ENCODE data around the gene DNAJB8.

The DNAJB8 gene

GRCh38 chr3:128463771-128464170, 2.9 kb downstream of the DNAJB8 start:
- DNase-seq, result no peak

DNA sequence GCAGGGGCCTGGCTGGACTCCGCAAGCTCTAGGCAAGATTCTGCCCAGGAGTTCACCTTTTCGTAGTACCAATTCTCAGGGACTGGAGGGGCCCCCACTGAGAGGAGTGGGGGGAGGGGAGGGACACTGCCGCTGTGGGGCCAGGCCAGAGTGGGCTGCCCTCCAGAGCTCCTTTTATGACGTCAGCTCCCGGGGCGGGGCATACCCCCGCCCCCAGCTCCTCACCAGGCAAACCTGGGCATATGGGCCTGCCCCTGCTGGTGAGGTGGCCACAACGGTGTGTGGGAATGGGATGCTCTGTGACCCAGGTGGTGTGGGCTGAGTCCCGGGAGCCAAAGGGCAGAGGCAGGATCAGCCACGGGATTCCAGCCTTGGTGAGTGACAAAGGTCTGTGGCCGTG, 3.3 kb downstream of the DNAJB8 start:
- DNase-seq, result no peak

DNA sequence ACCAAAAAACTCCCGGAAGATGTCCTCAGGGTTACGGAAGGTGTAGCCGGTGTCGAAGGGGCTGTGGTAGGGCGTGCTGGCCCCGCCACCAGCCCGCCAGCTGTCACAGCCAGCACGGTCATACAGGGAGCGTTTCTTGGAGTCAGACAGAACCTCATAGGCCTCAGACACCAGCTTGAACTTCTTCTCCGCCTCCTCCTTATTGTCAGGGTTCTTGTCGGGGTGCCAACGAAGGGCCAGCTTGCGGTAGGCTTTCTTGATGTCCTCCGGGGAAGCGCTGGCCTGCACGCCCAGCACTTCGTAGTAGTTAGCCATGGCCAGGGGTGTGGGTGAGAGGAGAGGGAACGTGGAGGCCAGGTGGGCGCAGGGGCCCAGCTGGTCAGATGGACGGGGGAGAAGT, 3.8 kb downstream of the DNAJB8 start:
- no peak for DNase-seq

GRCh38 chr3:128462341-128462910, 4.3 kb downstream of the DNAJB8 start:
- DNase-seq, result no peak

DNA sequence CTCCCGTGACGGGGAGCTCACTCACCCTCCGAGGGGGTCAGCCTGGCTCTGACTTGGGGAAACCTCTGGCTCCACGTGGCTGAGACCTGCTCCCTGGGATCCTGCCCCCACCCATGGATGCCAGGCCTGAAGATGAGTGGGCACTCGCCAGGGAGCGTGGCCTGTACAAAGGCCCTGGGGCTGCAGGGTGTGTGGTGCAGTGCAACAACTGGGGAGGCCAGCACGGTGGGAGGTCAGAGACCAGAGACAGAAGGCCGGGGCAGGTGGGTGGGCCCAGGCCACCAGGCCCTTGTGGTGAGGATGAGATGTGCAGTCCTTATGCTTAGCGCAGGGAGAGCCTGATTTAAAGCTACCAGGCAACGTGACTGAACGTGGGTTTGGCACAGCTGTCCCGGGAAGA, 5.0 kb downstream of the DNAJB8 start:
- no peak for DNase-seq

GRCh38 chr3:128459461-128459820, 7.2 kb downstream of the DNAJB8 start:
- no peak for DNase-seq

GRCh38 chr3:128458746-128459460, 7.8 kb downstream of the DNAJB8 start:
- no peak for DNase-seq

- DNase-seq, result no peak
Measured at GRCh38 chr3:128457937-128458336, 8.8 kb downstream of the DNAJB8 start.

- DNase-seq, result no peak
Measured at GRCh38 chr3:128456776-128457715, 9.6 kb downstream of the DNAJB8 start.

- DNase-seq, result no peak
Measured at GRCh38 chr3:128455786-128456748, 10.6 kb downstream of the DNAJB8 start.

DNA sequence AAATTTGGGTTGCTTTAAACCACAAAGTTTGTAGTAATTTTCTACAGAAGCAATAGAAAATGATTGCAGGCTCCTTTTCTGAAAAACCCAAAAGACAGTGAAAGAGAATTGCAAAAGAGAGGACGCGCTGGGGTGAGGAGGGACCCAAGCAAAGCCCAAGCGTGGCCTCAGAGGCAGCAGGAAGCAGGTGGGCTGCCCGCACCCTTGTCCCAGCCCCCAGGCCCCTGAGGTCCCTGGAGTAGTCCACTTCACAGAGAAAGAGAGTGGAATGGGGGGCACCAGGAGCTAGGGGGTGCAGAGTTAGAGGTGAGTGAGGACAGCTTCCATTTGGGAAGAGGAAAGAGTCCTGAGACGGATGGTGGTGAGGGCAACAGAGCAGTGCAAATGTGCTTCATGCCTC, 11.6 kb downstream of the DNAJB8 start:
- no peak for DNase-seq

GRCh38 chr3:128454310-128454618, 12.4 kb downstream of the DNAJB8 start:
- DNase-seq, result no peak

DNA sequence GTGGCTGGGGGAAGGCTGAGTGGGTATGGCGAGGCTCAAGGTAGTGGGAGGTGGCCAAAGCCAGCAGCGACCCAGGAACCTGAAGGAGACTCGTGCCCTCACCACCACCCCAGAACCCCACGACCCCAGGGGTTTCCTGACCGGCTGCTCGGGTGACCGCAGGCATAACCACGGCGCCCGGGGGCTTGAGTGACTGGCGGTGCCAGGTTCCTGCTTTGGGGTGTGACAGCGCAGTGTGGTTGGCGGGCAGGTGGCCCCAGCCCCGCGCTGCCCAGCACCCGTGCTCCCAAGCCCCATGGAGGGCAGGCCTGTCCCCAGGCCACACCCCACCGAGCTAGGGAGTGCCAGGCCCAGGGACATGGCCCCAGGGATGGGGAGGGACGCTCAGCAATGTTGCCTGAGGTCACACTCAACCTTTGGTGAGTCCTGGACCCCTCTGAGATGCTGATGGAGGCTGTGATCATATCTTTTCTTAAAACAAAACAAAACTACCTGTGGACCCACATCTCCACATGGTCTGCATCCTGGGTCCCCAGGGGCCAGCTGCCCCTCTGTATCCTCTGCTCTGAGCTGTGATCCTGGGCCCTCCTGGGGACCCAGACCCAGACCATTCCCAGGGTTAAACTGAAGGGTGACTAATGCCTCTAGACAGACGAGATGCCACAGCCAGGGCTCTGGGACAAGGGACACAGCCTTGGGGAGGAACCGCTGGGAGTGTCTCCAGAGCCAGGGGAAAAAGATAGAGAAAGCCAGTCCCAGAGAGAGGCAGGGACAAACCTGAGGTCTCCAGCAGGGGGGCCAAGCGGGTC, 13.0 kb downstream of the DNAJB8 start:
- no peak for DNase-seq

- no peak for DNase-seq
Measured at GRCh38 chr3:128452678-128453275, 13.9 kb downstream of the DNAJB8 start.

- DNase-seq, result no peak
Measured at GRCh38 chr3:128452120-128452519, 14.6 kb downstream of the DNAJB8 start.

DNA sequence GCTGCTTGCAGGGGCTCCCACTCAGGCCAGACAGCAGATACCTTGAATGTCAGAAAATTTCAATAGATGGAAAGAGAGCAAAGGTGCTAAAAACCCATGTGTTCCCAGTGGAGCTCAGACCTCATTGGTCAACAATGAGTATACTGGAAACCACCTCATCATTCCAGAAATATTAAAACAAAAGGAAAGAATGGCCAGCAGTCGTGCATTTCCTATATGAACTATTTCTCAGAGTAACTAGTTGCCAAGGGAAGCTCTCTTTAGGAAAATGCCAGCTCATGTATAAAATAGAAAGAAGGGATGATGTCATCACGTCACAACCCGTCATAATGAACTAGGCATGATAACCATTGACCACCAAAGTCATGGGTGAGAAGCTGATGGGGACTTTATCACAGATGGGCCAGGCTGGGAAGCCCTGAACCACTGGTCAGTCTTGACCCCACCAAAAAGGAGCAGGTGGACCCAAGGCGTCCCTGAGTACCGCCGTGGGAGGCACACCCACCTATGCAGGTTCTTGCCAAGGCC, 17.5 kb downstream of the DNAJB8 start:
- no peak for DNase-seq

DNA sequence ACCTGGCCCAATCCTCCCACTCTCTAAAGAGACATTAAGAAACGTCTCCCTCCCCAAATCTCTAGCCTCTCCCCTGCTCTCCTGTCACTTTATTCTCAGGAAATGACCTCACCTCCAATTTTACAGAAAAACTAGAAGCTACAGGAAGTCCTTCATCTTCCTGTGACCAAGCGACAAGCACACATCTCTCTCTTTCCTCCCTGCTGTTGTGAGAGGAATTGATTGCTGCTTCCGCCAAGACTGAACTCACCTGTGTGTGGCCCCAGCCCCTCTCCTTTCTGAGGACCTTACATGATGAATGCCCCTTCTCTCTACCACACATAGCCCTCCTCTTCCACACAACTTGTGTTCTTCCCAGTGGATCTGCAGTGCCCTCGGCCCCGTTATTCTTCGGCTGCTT, 18.2 kb downstream of the DNAJB8 start:
- DNase-seq, result no peak

GRCh38 chr3:128447561-128448013, 19.1 kb downstream of the DNAJB8 start:
- DNase-seq, result no peak

DNA sequence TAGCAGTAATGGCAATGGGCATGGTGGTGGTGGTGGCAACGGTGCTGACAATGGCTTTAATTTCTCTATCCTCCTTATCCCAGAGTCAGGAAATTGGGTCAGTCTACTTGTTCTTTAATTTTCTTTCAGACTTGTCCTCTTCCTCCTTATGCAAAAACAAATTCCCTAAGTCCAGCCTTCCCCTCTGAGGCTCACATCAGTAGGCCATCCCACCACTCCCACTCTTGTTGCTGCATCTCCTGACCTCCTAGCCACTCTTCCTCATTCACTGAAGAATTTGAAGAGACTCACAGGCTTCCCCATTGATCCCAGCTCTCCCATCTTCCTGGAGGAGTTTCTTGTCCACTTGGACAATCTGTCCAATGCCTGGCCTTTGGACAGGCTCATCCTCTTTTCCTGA, 19.9 kb downstream of the DNAJB8 start:
- DNase-seq, result no peak

- DNase-seq, result no peak
Measured at GRCh38 chr3:128445357-128445756, 21.3 kb downstream of the DNAJB8 start.

- DNase-seq, result no peak
Measured at GRCh38 chr3:128443771-128444170, 22.9 kb downstream of the DNAJB8 start.
